ENCODE data around the gene CYP1A2.

Gene CYP1A2

DNA sequence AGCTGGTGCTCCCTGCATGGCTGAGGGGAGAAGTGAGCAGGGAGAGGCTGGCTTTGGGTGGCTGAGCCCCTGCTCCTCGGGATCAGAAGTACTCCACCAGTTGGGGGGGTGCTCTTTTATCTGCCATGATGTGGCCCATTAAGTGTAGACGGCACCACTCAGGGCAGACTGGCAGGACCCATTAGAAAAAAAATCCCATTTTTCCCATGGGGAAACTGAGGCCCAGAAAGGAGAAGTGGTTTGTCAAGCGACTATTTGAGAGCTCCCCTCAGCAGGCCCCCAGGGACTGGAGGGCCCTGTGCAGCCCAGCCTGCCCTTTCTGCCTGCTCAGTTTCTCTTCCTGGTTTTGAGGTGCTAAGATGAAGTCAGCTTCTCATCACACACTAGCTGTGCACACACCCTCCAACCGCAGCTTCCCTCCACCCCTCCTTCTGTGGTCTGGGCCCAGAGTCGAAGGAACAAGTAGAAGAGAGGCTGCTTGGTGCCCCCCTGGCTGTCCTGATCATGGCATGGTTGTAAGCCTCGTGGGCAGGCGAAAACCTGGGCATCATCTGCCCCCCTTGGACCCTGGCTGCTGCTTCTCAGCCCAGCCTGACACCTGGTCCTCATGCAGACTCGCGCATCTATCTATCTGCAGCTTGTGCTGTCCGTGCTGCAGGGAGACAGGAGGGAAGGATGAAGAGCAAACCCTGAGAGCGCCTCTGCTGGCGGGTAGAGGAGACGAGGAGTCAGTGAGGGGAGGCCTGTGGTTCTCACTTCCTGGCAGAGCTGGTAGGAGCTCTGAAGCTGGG, 38.8 kb downstream of the CYP1A2 start:
- in situ Hi-C loops (cut with HindIII; ENCODE audit: low sequenced_read_pairs), result no loop called here

DNA sequence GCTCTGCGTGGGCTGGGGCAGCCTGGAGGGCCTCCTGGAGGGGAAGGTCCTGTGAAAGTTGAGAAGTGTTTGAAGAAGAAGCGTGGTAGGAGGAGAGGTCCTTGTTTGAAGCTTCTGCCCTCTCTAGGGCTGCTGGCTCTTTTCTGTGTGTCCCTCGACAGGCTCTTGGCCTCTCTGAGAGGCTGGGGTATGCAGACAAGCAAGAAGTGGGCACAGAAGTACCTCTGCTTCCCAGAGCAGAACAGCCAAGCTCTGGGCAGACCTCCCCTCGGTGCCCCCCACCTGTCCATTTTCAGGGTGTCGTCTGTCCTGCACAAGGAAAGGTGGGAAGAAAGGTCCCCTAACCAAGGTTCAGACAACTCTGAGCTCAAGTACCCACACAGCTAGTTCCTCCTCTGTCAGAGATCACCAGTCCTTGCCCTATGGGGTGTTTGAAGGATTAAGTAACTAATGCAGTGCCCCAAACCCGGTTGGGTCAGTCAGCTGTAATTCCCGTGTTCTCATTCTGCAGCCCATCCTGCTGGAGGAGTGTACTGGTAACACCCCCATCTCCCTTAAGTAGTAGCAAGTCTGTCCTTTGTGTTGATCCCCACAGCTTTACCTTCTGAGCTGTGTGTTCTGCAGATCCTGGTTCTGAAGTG, 39.5 kb downstream of the CYP1A2 start:
- in situ Hi-C loops (cut with HindIII; ENCODE audit: low sequenced_read_pairs), result no loop called here

DNA sequence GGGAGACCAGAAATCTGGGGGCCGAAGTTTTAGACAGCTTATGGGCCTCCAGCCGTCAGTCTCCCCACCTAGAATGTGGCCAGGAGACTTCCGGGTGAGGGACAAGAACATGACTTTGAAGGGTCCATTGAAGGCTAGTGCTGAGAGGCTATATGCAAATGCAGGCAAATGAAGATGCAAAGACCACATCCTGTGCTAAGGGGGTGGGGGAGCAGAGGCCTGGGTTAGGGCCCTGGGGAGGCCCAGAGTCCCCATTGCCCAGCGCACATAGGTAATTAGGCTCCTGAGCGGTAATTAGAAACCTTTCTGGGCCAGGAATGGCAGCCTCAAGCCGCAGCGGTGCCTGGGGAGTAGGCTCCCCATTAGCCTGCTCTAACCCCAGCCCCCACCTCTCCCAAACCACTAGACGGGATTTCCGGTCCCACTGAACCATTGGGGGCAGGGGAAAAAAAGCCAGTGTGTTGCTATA, 40.1 kb downstream of the CYP1A2 start:
- in situ Hi-C loops (cut with HindIII; ENCODE audit: low sequenced_read_pairs), result no loop called here

DNA sequence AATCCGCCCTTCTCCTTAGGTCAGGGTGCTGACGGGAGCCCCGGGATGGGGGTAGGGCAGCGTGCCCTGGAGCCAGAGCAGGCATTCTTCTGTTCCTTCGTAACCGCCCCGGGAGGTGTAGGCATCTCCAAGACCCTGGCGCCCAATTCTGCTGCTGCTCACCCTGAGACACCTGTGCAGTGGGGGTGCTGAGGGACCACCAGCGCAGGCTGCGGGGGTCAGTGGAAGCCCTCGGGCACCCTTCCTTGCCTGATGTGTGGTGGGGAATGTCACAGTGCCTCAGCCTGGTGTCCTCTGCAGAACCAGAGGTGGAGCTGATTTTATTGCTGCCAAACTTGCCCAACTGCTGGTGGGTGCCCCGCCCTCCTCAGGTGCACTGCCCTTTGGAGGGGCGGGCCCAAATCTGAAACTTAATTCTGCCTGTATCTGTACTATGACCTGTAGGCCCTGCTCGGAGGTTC, 40.6 kb downstream of the CYP1A2 start:
- in situ Hi-C loops (cut with HindIII; ENCODE audit: low sequenced_read_pairs), result no loop called here

DNA sequence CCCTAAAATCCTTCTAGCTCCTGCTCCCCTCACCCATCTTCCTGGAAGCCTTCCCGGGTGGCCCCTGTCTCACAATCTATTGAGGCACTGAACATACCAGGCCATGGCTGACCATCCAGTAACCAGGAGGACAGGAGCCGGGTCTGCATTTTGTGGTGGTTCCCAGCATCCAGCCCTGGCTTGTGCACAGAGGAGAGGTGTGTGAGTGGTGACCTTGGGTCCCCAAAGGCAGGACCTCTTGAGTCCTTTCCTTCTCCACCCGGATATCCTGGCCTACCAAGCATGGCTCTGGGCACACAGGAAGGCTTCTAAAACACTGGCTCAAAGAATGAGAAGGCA, 41.1 kb downstream of the CYP1A2 start:
- in situ Hi-C loops (cut with HindIII; ENCODE audit: low sequenced_read_pairs), result no loop called here

DNA sequence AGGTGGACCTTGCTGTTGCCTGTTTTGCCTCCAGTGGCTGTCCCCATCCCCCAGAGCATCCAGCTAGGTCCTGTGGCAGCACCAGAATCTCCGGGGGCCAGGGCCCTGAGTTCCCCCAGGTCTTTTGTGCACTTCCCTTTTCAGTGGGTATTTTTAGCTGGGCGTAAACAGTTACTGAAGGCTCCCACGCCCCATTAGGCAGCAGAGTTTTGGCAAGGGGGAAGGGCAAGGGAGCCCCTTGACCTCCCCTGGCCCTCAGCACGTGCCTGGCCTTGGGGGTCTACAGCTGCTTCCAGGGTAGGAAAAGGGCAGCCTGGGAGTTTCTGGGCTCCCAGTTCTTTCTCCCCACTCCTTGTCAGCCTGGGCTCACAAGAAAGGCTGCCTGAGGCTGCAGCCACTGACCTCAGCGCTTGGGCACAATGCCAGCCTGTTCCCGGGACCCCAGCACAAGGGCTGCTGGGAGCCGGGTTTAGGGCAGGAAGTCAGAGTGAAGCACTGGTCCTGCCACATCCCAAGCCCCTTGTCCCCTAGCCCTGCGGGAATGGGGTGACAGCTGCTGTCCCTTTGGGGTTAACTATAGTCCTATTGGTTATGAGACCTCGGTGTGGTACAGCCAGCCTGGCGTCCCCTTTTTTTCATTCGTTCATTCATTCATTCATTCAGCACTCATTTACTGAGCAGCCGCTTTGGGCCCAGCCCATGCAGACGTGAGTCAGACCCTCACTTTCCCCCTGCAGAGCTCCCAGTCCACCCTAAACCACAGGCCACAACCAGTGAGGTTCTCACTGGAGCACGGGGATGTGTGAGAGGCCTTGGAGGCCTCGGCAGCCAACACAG, 41.7 kb downstream of the CYP1A2 start:
- in situ Hi-C loops (cut with HindIII; ENCODE audit: low sequenced_read_pairs), result no loop called here

DNA sequence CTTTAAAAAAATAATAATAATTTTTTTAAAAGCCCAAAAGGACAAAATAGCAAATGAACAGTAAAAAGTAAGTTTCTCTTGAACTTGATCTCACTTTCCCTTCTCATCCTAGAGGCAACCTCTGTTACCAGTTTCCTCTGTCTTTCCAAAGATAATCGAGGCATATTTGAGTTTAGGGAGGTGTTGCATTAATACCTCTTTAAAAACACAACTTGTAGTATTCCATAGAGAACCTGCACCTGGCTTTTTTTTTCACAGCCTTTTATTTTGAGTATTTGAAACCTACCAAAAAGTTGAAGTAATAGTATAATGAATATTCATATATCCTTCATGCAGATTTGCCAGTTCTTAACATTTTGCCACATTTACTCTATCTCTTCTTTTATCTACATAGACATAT, 42.4 kb downstream of the CYP1A2 start:
- in situ Hi-C loops (cut with HindIII; ENCODE audit: low sequenced_read_pairs), result no loop called here

DNA sequence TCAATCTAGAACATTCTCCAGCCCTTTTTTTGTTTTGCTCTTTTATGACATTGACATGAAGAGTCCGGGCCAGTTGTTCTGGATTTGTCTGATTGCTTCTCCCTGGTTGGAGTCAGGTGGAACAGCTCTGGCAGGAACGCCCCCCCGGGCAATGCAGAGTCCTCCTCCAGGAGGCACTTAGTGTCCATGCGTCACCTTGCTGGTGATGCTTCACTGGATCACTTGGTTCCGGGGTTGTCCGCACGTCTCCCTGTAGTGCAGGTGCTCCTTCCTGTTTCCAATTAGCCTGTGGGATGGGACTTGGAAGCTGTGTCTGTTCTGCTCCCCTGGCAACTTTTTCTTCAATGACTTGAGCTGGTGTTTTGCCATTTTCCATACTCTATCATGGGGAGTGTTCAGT, 43.0 kb downstream of the CYP1A2 start:
- in situ Hi-C loops (cut with HindIII; ENCODE audit: low sequenced_read_pairs), result no loop called here

DNA sequence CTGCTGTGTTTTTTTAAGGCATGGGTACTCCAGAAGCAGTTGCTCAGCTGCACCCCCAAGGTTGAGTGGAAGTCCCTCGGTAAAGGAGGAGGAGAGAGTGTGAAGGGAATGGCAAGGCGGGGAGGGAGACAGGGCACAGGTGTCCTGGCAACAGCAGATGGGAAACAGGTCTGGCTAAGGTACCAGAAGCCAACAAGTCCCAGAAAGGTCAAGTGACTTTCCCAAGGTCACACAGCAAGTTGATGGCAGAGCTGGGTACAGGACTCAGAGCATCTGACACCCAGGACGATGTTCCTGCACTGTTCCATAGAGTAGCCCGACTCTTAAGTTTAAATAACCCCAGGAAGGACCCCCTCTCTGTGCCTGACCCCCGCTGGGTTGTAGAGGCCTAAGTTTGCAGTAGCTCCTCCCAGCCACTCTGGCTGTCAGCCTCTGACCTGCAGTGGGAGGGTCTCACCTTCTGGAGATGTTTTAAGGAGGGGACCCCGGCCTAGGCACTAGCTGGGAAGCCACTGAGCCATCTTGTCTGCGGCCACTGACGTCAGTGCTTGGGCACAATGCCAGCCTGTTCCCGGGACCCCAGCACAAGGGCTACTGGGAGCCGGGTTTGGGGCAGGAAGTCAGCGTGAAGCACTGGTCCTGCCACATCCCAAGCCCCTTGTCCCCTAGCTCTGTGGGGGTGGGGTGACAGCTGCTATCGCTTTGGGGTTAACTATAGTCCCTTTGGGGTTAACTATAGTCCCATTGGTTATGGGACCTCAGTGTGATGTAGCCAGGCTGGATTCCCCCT, 43.8 kb downstream of the CYP1A2 start:
- in situ Hi-C loops (cut with HindIII; ENCODE audit: low sequenced_read_pairs), result no loop called here

DNA sequence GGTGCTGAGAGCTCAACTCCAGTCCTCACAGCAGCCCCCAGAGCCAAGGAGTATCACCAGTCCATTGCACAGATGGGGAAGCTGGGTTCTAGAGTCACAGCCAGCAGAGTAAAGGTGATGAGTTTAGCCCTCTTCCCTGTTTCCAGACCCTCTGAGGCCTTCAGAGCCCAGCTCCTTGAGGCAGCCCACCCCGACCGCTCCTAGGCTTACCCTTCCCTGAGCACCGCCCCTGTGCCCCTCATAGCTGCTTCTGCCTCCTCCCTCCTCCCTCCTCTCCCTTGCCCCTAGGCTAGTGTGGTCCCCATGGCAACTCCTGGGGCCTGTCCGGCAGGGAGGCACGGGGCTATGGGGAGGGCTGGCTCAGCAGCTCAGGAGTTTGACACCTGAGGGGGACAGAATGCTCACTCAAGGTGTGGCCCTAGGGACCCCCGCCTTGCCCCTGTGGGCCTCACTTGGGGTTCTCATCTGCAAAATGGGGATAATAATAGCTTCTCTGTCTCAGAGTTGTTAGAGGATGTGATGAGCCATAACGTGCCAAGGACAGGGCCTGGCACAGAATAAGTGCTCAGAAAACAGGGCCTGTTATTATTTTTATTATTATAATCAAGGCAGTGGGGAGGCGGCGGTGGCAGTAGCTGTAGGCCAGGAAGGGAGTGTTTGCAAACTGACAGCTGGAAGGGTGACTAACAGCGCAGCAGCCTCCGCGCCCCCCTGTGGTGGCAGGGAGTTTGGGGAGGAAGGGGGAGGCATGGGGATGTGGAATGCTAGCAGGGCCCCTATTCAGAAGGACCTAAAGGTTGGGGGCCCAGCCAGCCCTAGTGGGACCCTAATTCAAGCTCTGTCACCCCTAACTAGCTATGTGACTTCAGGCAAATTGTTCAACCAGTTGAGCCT, 44.7 kb downstream of the CYP1A2 start:
- in situ Hi-C loops (cut with HindIII; ENCODE audit: low sequenced_read_pairs), result no loop called here

DNA sequence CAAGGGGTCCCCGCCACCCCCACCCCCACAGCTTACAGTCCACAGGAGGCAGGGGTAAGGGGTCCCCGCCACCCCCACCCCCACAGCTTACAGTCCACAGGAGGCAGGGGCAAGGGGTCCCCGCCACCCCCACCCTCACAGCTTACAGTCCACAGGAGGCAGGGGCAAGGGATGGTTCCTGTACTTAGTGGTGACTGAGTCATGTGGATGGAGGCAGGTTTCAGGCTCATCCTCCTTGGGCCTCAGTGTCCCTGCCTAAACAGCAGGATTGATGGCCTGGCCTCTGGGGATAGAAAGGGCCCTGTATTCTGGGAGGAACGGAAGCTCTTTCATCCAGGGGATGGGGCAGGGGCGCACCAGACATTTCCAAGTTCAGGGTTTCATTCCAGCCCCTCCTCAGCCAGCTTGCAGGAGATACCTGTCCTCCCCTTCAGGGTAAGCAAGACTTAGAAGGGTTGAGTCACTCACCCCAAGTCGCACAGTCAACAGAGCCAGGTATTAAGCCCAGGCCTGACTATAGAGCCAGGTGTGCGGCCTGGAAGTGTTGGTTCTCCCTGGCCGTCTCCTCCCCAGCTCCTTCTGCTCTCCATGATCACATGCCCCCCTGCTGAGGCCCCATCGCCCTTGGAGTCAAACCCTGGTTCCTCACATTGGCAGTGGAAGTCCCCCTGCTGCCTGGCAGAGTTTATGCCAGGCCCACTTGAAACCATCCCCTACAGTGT, 45.8 kb downstream of the CYP1A2 start:
- in situ Hi-C loops (cut with HindIII; ENCODE audit: low sequenced_read_pairs), result no loop called here

DNA sequence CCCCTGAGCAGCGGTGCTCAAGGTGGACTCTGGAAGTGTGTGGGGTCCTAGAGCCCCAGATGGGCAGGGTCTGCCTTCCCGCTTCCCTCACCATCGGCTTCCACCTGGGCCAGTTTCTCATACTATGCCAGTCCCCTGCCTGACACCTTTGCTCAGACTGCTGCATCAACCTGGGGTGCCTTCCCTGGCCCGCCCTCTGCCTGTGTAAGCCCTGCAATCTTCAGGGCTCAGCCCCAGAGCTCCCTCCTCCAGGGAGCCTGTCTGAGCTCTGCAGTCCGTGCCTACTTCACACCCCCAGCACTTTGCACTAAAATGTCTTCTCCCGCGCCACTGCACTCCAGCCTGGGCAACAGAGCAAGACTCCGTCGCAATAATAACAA, 46.3 kb downstream of the CYP1A2 start:
- in situ Hi-C loops (cut with HindIII; ENCODE audit: low sequenced_read_pairs), result no loop called here

DNA sequence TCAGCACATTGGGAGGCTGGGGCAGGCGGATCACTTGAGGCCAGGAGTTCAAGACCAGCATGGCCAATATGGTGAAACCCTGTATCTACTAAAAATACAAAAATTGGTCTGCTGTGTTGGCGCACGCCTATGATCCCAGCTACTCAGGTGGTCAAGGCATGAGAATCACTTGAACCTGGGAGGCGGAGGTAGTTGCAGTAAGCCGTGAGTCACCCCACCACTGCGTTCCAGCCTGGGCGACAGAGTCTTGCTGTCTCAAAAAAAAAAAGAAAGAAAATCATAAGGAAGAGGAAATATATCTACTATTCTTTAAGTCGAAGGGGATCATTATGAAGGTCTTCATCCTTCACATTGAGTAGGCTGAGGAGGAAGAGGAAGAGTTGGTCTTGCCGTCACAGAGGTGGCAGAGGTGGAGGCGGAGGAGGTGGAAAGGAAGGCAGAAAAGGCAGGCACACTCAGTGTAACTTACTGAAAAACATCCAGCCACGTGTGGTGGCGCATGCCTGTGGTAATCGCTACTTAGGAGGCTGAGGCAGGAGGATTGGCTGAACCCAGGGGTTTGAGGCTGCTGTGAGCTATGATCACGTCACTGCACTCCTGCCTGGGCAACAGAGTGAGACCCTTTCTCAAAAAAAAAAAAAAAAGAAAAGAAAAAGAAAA, 47.5 kb downstream of the CYP1A2 start:
- in situ Hi-C loops (cut with HindIII; ENCODE audit: low sequenced_read_pairs), result no loop called here

DNA sequence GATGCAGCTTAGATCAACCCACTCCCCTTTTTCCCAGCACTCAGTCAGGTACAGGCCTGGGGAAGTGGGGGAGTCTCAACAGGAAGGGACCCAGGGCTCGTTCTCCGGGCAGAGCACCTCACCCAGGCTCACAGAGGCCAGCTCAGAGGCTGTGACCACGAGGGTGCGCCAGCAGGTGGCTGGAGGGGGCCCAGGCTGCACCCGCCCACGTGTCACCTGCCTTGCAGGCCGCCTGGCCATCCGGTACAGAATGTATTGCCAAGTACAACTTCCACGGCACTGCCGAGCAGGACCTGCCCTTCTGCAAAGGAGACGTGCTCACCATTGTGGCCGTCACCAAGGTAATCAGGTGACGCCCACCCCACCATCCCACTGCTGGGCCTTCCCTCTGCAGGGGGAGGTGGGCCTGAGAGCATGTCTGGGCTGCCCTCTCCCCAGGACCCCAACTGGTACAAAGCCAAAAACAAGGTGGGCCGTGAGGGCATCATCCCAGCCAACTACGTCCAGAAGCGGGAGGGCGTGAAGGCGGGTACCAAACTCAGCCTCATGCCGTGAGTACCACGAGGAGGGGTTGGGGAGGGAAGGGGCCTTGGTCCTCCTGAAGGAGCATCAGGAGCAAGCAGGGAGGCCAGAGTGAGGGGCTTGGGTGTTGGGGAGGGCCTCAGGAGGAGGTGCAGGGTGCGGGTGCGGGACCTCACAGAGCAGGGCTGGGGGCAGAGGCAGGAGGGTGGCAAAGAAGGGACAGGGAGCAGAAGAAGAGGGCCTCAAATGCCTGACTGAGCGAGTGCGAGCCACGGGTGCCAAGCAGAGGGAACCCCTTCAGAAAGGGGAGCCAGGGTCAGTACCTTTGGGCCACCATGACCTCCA, 50.0 kb downstream of the CYP1A2 start:
- in situ Hi-C loops (cut with HindIII; ENCODE audit: low sequenced_read_pairs), result no loop called here

DNA sequence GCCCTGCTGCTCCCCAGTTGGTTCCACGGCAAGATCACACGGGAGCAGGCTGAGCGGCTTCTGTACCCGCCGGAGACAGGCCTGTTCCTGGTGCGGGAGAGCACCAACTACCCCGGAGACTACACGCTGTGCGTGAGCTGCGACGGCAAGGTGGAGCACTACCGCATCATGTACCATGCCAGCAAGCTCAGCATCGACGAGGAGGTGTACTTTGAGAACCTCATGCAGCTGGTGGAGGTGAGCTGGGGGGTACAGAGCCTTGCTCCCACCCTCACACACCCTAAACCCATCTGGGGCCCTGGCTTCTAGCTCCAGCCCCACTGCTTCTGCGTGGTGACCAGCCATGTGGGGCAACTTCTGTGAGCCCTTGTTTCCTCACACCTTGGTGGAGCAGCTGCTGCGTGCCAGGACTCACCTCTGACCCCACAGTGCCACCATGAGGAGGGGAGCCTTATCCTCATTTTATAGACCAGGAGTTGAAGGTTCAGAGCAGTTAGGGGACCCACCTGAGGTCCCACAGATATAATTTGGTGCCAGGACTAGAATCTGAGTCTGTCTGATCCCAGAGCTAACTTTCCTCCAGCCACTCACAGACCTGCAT, 50.7 kb downstream of the CYP1A2 start:
- in situ Hi-C loops (cut with HindIII; ENCODE audit: low sequenced_read_pairs), result no loop called here

DNA sequence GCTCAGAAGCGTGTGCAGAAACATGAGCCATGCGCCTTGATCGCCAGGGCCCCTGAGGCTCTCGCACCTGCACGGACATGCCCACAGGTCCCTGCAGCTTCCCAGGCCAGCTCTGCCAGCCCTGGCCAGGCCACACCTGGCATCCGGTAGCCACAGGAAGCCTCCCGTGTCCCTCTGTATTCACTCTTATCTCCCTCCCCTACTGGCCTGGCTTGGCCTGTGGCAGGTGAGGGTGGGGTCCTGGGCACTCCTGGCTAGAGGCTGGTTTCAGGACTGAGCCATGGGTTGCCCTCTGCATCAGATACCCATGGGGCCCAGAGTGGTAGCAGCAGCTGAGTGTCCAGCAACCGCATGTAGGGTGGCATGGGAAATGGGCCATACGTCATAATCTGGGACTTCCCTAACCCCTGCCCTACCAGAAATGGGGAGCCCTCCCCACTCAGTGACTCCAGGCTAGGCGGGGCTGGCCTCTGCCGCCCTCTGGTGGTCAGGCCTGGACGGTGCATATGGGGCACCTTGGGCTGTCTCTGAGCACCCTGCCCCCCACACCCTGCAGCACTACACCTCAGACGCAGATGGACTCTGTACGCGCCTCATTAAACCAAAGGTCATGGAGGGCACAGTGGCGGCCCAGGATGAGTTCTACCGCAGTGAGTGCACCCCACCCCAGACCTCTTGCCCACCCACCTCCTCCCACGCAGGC, 51.4 kb downstream of the CYP1A2 start:
- in situ Hi-C loops (cut with HindIII; ENCODE audit: low sequenced_read_pairs), result no loop called here

DNA sequence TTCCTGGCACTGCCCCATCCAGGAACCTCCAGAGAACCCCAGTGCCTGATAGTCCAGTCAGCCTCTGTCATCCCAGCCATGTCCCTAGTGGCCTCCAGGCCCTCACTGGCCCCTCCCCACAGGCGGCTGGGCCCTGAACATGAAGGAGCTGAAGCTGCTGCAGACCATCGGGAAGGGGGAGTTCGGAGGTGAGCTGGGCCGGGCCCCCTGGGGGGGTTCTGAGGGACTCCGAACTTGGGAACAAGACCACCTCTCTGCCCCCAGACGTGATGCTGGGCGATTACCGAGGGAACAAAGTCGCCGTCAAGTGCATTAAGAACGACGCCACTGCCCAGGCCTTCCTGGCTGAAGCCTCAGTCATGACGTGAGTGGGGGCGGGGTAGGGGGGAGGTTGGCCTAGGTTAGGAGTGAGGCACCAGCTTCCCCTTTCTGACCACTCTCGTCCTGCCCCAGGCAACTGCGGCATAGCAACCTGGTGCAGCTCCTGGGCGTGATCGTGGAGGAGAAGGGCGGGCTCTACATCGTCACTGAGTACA, 52.0 kb downstream of the CYP1A2 start:
- in situ Hi-C loops (cut with HindIII; ENCODE audit: low sequenced_read_pairs), result no loop called here
